ENCODE data around the gene MAB21L1. TPM values are rescaled to one million over a fixed set of nuclear protein-coding genes. Genes with fewer than 3 reads are reported as not detected.

MAB21L1 gene
- total RNA-seq, 1 donor from 2014 or later, result not detected

GRCh38 chr13:35483761-35484160 lies 7.3 kb upstream of the MAB21L1 start:
- TF ChIP-seq, protein P1, sequence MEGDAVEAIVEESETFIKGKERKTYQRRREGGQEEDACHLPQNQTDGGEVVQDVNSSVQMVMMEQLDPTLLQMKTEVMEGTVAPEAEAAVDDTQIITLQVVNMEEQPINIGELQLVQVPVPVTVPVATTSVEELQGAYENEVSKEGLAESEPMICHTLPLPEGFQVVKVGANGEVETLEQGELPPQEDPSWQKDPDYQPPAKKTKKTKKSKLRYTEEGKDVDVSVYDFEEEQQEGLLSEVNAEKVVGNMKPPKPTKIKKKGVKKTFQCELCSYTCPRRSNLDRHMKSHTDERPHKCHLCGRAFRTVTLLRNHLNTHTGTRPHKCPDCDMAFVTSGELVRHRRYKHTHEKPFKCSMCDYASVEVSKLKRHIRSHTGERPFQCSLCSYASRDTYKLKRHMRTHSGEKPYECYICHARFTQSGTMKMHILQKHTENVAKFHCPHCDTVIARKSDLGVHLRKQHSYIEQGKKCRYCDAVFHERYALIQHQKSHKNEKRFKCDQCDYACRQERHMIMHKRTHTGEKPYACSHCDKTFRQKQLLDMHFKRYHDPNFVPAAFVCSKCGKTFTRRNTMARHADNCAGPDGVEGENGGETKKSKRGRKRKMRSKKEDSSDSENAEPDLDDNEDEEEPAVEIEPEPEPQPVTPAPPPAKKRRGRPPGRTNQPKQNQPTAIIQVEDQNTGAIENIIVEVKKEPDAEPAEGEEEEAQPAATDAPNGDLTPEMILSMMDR (IDR thresholded peaks at IDR 0.05; ENCODE audit: insufficient read depth, low read length, poor library complexity, severe bottlenecking), result no peak
- DNase-seq (ENCODE audit: low read depth), result no peak
- Histone ChIP-seq H3K36me3 (ENCODE audit: control insufficient read depth, insufficient read depth, low read length) (no peaks in the 10 kb centered on the region), H3K27me3 (ENCODE audit: control insufficient read depth, insufficient read depth, low read length) (peaks cover 4% of the 10 kb centered on the region), H3K4me3 (ENCODE audit: low read depth, low read length) (no peak overlapping the region)

DNA sequence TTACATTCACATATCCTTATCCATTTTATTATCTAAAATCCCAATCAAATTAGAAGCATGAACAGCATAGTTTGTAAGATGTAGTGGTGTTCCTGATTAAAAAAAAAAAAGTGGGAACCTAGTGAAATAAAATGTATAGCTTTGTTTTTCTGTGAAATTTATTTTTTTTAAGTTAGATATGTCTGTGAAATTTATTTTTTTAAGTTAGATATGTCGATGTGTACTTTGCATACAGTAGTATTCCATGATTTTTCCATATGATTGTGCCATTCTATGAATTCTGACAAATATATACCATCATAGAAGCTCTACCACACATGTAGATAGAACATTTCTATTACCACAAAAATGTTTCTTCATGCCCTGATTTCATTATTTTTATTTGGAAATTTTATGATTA lies 6.0 kb upstream of the MAB21L1 start:
- H3K27me3 ChIP-seq (ENCODE audit: control insufficient read depth, insufficient read depth, low read length), result peaks cover 16% of the 10 kb centered on the region

DNA sequence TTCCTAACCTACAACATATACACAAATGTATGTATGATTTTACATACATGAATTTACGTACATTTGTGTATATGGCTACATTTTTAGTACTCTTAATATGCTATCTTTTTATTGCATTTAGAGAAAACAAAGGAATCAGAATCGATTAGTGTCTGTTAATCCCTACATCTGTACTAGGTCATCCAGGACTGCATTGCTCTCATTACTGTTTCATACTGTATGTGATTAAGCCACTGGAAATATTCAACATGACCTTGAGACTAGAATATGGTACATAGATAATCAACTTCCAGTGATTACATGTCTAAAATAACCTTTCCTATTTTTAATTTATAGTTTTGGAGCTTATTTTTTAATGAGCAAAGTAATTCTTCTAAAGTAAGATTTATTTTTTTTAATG lies 5.3 kb upstream of the MAB21L1 start:
- H3K36me3 ChIP-seq (ENCODE audit: control insufficient read depth, insufficient read depth, low read length), result no peaks in the 10 kb centered on the region
- DNase-seq (ENCODE audit: low read depth), result no peak
- H3K4me3 ChIP-seq (ENCODE audit: low read depth, low read length), result no peak overlapping the region
- H3K27me3 ChIP-seq (ENCODE audit: control insufficient read depth, insufficient read depth, low read length), result peaks cover 23% of the 10 kb centered on the region
- TF ChIP-seq, protein P1 (IDR thresholded peaks at IDR 0.05; ENCODE audit: insufficient read depth, low read length, poor library complexity, severe bottlenecking), result no peak

More for the DNA sequence above, 6.0 kb upstream of the MAB21L1 start:
- H3K36me3 ChIP-seq (ENCODE audit: control insufficient read depth, insufficient read depth, low read length), result no peaks in the 10 kb centered on the region
- DNase-seq (ENCODE audit: low read depth), result no peak
- no peak overlapping the region for H3K4me3 ChIP-seq (ENCODE audit: low read depth, low read length)
- TF ChIP-seq, protein P1 (IDR thresholded peaks at IDR 0.05; ENCODE audit: insufficient read depth, low read length, poor library complexity, severe bottlenecking), result no peak

- no peak for DNase-seq (ENCODE audit: low read depth)
- peaks cover 37% of the 10 kb centered on the region for H3K27me3 ChIP-seq (ENCODE audit: control insufficient read depth, insufficient read depth, low read length)
- H3K36me3 ChIP-seq (ENCODE audit: control insufficient read depth, insufficient read depth, low read length), result no peaks in the 10 kb centered on the region
- TF ChIP-seq, protein P1 (IDR thresholded peaks at IDR 0.05; ENCODE audit: insufficient read depth, low read length, poor library complexity, severe bottlenecking), result no peak
- H3K4me3 ChIP-seq (ENCODE audit: low read depth, low read length), result no peak overlapping the region
These were observed 3.9 kb upstream of the MAB21L1 start for GRCh38 chr13:35480346-35480745.

DNA sequence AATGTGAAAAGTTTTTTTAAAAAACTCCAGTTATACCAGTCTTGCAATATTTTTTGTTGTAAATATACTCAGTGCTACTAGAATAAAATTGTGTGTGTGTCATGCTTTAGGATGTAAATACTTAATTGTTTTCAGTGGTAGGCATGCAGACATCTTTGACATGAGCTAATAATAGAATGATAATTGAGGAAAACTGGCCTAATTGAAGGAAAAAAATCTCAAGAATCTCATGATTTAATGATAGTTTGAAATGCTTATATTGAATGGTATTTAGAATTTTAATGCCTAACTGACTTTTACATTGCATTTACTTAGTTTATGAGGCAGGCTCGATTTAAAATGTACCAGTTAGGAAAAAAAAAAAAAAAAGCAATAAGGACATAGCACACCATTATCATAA lies 3.2 kb upstream of the MAB21L1 start:
- DNase-seq (ENCODE audit: low read depth), result no peak
- Histone ChIP-seq H3K4me3 (ENCODE audit: low read depth, low read length) (no peak overlapping the region), H3K36me3 (ENCODE audit: control insufficient read depth, insufficient read depth, low read length) (no peaks in the 10 kb centered on the region), H3K27me3 (ENCODE audit: control insufficient read depth, insufficient read depth, low read length) (peaks cover 44% of the 10 kb centered on the region)
- TF ChIP-seq, protein P1 (IDR thresholded peaks at IDR 0.05; ENCODE audit: insufficient read depth, low read length, poor library complexity, severe bottlenecking), result no peak

- Histone ChIP-seq H3K36me3 (ENCODE audit: control insufficient read depth, insufficient read depth, low read length) (no peaks in the 10 kb centered on the region), H3K27me3 (ENCODE audit: control insufficient read depth, insufficient read depth, low read length) (peaks cover 48% of the 10 kb centered on the region), H3K4me3 (ENCODE audit: low read depth, low read length) (no peak overlapping the region)
- no peak for DNase-seq (ENCODE audit: low read depth)
- TF ChIP-seq, protein P1 (IDR thresholded peaks at IDR 0.05; ENCODE audit: insufficient read depth, low read length, poor library complexity, severe bottlenecking), result no peak
These were observed 2.6 kb upstream of the MAB21L1 start for GRCh38 chr13:35479038-35479492.
